Suprapubic skin (tissue), 4 donors: Measurements from ENCODE around the gene UVSSA.

Experiments used
- CTCF ChIP-seq, 2 donors: fragments of 200-600 bp in 1 of 2; fragments of 450-650 bp in 1 of 2; sonication (generic) in 1 of 2; IDR thresholded peaks; one replicate each; pipeline ENCODE4 v1.5.1; 2016 to 2019; ENCODE audit warnings: antibody characterized with exemption in 2 of 2, mild to moderate bottlenecking in 1 of 2, moderate library complexity in 1 of 2
- EP300 ChIP-seq: sonication (generic); formaldehyde crosslinking; IDR thresholded peaks from one replicate; pipeline ENCODE4 v1.6.1; 2017; ENCODE audit warnings: antibody characterized with exemption
- POLR2AphosphoS5 ChIP-seq, 3 donors: sonication (generic); formaldehyde crosslinking; IDR thresholded peaks; one replicate each; pipeline ENCODE4 v1.6.1; 2017; ENCODE audit warnings: antibody characterized with exemption in 3 of 3

GRCh38 chr4:1396806-1397455, 49.9 kb downstream of the UVSSA start:
- TF ChIP-seq POLR2AphosphoS5 (IDR thresholded peaks at IDR 0.05) (no peak), CTCF (IDR thresholded peaks at IDR 0.05) (no peak), EP300 (no peak)
